H1 (cell line): Measurements from ENCODE around the gene FXYD7. TPM values are rescaled to one million over a fixed set of nuclear protein-coding genes. Genes with fewer than 3 reads are reported as not detected.
A peak's percentile ranks its signal among the peaks of the same experiment; 100 is the strongest.

ENCODE experiments used
- CTCF ChIA-PET: fragments of 300-600 bp; sonication (Branson Sonifier 250); formaldehyde crosslinking; loops from one replicate; lab custom pipeline; 2021; ENCODE audit not compliant: partially characterized antibody; lab: Charles Lee
- POLR2A ChIA-PET: fragments of 300-600 bp; sonication (Branson Sonifier 250); formaldehyde crosslinking; loops from one replicate; lab custom pipeline; 2021; ENCODE audit warnings: inconsistent platforms; ENCODE audit not compliant: partially characterized antibody; lab: Charles Lee
- DNase-seq, 2 experiments: peaks; one replicate each; pipeline versions ENCODE4 v3.0.0 to v3.0.0-alpha.2; 2010 to 2022; ENCODE audit warnings: low spot score in 2 of 2, low read depth in 1 of 2, mixed read lengths in 1 of 2
- FAIRE-seq: peaks from 2 replicates; lab custom pipeline; 2011; peaks lifted over from hg19 to GRCh38; lab: Jason Lieb, UNC
- H2AFZ ChIP-seq: 2 replicates; pipeline ENCODE4 v1.8.1; 2012; ENCODE audit warnings: low read length, inconsistent platforms
- H2AK5ac ChIP-seq: 2 replicates; pipeline ENCODE4 v1.6.1; 2013; ENCODE audit warnings: low read depth, low read length
- H2BK120ac ChIP-seq: replicated peaks from 2 replicates; pipeline ENCODE3; 2013; ENCODE audit warnings: low read depth, low read length, inconsistent platforms
- H2BK12ac ChIP-seq: 2 replicates; pipeline ENCODE4 v1.6.1; 2013; ENCODE audit warnings: low read depth, low read length
- H2BK15ac ChIP-seq: 2 replicates; pipeline ENCODE4 v1.6.1; 2013; ENCODE audit warnings: low read length
- H2BK20ac ChIP-seq: 2 replicates; pipeline ENCODE4 v1.6.1; 2013; ENCODE audit warnings: low read length
- H2BK5ac ChIP-seq: 2 replicates; pipeline ENCODE4 v1.6.1; 2013; ENCODE audit warnings: low read depth, low read length
- H3K14ac ChIP-seq: 2 replicates; pipeline ENCODE4 v1.6.1; 2013; ENCODE audit warnings: inconsistent platforms; ENCODE audit not compliant: insufficient read length
- H3K18ac ChIP-seq: 2 replicates; pipeline ENCODE4 v1.6.1; 2013; ENCODE audit warnings: low read length; ENCODE audit errors: extremely low read depth
- H3K23ac ChIP-seq: 2 replicates; pipeline ENCODE4 v1.6.1; 2013; ENCODE audit warnings: inconsistent platforms; ENCODE audit not compliant: insufficient read length
- H3K23me2 ChIP-seq: 2 replicates; pipeline ENCODE4 v1.6.1; 2013; ENCODE audit warnings: low read depth, low read length
- H3K27ac ChIP-seq: 2 replicates; pipeline ENCODE4 v1.6.1; 2011; ENCODE audit warnings: low read depth, low read length, inconsistent platforms
- H3K27me3 ChIP-seq, 4 experiments: replicated peaks in 1 of 4; 1 replicate in 1 of 4; 2 replicates in 3 of 4; pipeline versions ENCODE4 v1.6.1 to v1.8.1; 2011 to 2013; ENCODE audit warnings: low read length in 3 of 4, mild to moderate bottlenecking in 3 of 4, inconsistent platforms in 2 of 4, mixed read lengths in 2 of 4, moderate library complexity in 1 of 4; ENCODE audit not compliant: control insufficient read depth in 3 of 4, insufficient read depth in 3 of 4; ENCODE audit errors: extremely low read depth in 1 of 4
- H3K36me3 ChIP-seq, 4 experiments: 2 replicates each; pipeline versions ENCODE4 v1.6.1 to v1.8.1; 2011 to 2013; ENCODE audit warnings: mild to moderate bottlenecking in 4 of 4, low read length in 3 of 4, moderate library complexity in 2 of 4, control low read depth in 1 of 4, inconsistent platforms in 1 of 4; ENCODE audit not compliant: insufficient read depth in 4 of 4, control insufficient read depth in 2 of 4
- H3K4ac ChIP-seq: replicated peaks from 2 replicates; pipeline ENCODE3; 2013; ENCODE audit warnings: low read length, low read depth, mixed read lengths, inconsistent platforms; ENCODE audit not compliant: insufficient read length
- H3K4me1 ChIP-seq, 4 experiments: replicated peaks in 1 of 4; 1 replicate in 1 of 4; 2 replicates in 3 of 4; pipeline versions ENCODE4 v1.6.1 to v1.8.1; 2011 to 2013; ENCODE audit warnings: low read length in 3 of 4, inconsistent platforms in 2 of 4, mixed read lengths in 1 of 4; ENCODE audit not compliant: insufficient read depth in 4 of 4, control insufficient read depth in 3 of 4
- H3K4me2 ChIP-seq, 2 experiments: 2 replicates each; pipeline versions ENCODE4 v1.6.1 to v1.8.1; 2011 to 2013; ENCODE audit warnings: low read depth in 2 of 2, low read length in 2 of 2, control low read depth in 1 of 2, inconsistent platforms in 1 of 2, mild to moderate bottlenecking in 1 of 2; ENCODE audit not compliant: insufficient read depth in 1 of 2
- H3K4me3 ChIP-seq, 4 experiments: fragments of 200-600, 300-600 bp in 1 of 4; sonication (generic), shearing (Covaris generic), sonication (Bioruptor Twin) in 1 of 4; 2 replicates each; pipeline versions ENCODE4 v1.5.1 to v1.8.1; 2011 to 2016; ENCODE audit warnings: low read length in 4 of 4, low read depth in 3 of 4, control low read depth in 2 of 4, inconsistent platforms in 2 of 4, mild to moderate bottlenecking in 2 of 4, mixed read lengths in 1 of 4, moderate library complexity in 1 of 4; ENCODE audit not compliant: insufficient read depth in 2 of 4; ENCODE audit errors: extremely low read depth in 1 of 4
- H3K56ac ChIP-seq: replicated peaks from 2 replicates; pipeline ENCODE3; 2013; ENCODE audit warnings: low read depth, mild to moderate bottlenecking, mixed read lengths, low read length, inconsistent platforms; ENCODE audit not compliant: insufficient read length
- H3K79me1 ChIP-seq: 2 replicates; pipeline ENCODE4 v1.6.1; 2013; ENCODE audit warnings: low read depth, low read length, control low read depth
- H3K79me2 ChIP-seq, 2 experiments: 2 replicates each; pipeline versions ENCODE4 v1.6.1 to v1.8.1; 2012 to 2013; ENCODE audit warnings: low read length in 2 of 2, mild to moderate bottlenecking in 2 of 2, inconsistent platforms in 1 of 2; ENCODE audit not compliant: insufficient read depth in 2 of 2, control insufficient read depth in 1 of 2
- H3K9ac ChIP-seq, 4 experiments: replicated peaks in 1 of 4; 1 replicate in 1 of 4; 2 replicates in 3 of 4; pipeline versions ENCODE4 v1.6.1 to v1.8.1; 2011 to 2013; ENCODE audit warnings: low read depth in 3 of 4, low read length in 3 of 4, control low read depth in 2 of 4, mild to moderate bottlenecking in 2 of 4, moderate library complexity in 2 of 4, inconsistent platforms in 1 of 4; ENCODE audit errors: extremely low read depth in 1 of 4
- H3K9me3 ChIP-seq, 2 experiments: 2 replicates each; pipeline versions ENCODE4 v1.6.1 to v1.8.1; 2012 to 2013; ENCODE audit warnings: mild to moderate bottlenecking in 2 of 2, moderate library complexity in 2 of 2, control low read depth in 1 of 2, inconsistent platforms in 1 of 2, low read depth in 1 of 2, low read length in 1 of 2, mixed read lengths in 1 of 2; ENCODE audit not compliant: insufficient read depth in 2 of 2
- H4K20me1 ChIP-seq, 2 experiments: replicated peaks in 1 of 2; 2 replicates each; pipeline versions ENCODE3 to v1.8.1; 2011 to 2013; ENCODE audit warnings: inconsistent platforms in 2 of 2, low read length in 2 of 2, mild to moderate bottlenecking in 1 of 2; ENCODE audit not compliant: insufficient read depth in 2 of 2, control insufficient read depth in 1 of 2
- H4K5ac ChIP-seq: 2 replicates; pipeline ENCODE4 v1.6.1; 2013; ENCODE audit warnings: low read length, low read depth, mixed read lengths, inconsistent platforms; ENCODE audit not compliant: insufficient read length
- H4K8ac ChIP-seq: 2 replicates; pipeline ENCODE4 v1.8.0; 2013; ENCODE audit warnings: mild to moderate bottlenecking, moderate library complexity, low read length, inconsistent platforms; ENCODE audit not compliant: insufficient read depth; ENCODE audit errors: extremely low read depth
- H4K91ac ChIP-seq: replicated peaks from 2 replicates; pipeline ENCODE3; 2013; ENCODE audit warnings: low read length, mixed read lengths, inconsistent platforms; ENCODE audit not compliant: insufficient read length
- E2F6 ChIP-seq: IDR thresholded peaks from 2 replicates; pipeline ENCODE4 v1.6.1; 2012; ENCODE audit warnings: inconsistent platforms
- JUND ChIP-seq: IDR thresholded peaks from 2 replicates; pipeline ENCODE4 v1.6.1; 2011; ENCODE audit warnings: mild to moderate bottlenecking, improper control_type of control experiment, low read length
- KDM4A ChIP-seq: IDR thresholded peaks from one replicate; pipeline ENCODE4 v1.7.1; 2012; ENCODE audit warnings: low read depth, mild to moderate bottlenecking, moderate library complexity, low read length, inconsistent platforms; ENCODE audit not compliant: severe bottlenecking
- NANOG ChIP-seq: IDR thresholded peaks from 2 replicates; pipeline ENCODE4 v1.6.1; 2011; ENCODE audit warnings: low read length, low read depth, mild to moderate bottlenecking, inconsistent platforms; ENCODE audit not compliant: insufficient read depth, poor library complexity, severe bottlenecking
- PHF8 ChIP-seq: fragments of 200-600 bp; sonication (generic); conservative IDR thresholded peaks from 2 replicates; pipeline ENCODE4 v1.7.1; 2012; ENCODE audit warnings: low read depth, mild to moderate bottlenecking, inconsistent platforms, low read length, moderate library complexity
- SIN3A ChIP-seq, 2 experiments: IDR thresholded peaks in 1 of 2; conservative IDR thresholded peaks in 1 of 2; 2 replicates each; pipeline ENCODE4 v1.6.1; 2011 to 2012; ENCODE audit warnings: low read length in 2 of 2, improper control_type of control experiment in 1 of 2, low read depth in 1 of 2, mild to moderate bottlenecking in 1 of 2
- TAF1 ChIP-seq: IDR thresholded peaks from 2 replicates; pipeline ENCODE4 v1.6.1; 2011; ENCODE audit warnings: mild to moderate bottlenecking, low read depth, low read length
- WGBS, 2 experiments: shearing (Covaris generic) in 1 of 2; methylation state at CpG; one replicate each; pipeline versions ENCODE4 v1.1.6 to v1.1.7; 2013 to 2015; ENCODE audit warnings: low lambda C conversion rate in 2 of 2, mixed read lengths in 2 of 2, inconsistent platforms in 1 of 2, low coverage in 1 of 2, missing lambda C conversion rate in 1 of 2; ENCODE audit not compliant: insufficient replicate concordance in 2 of 2, insufficient coverage in 1 of 2, insufficient read length in 1 of 2; ENCODE audit errors: extremely low coverage in 1 of 2, missing lambda C conversion rate in 1 of 2; 5-methylcytosine and 5-hydroxymethylcytosine counted together
- polyA plus RNA-seq, 7 experiments: library from polyadenylated mRNA; depleted of rRNA in 3 of 7; stranded (reverse) in 5 of 7; unstranded in 2 of 7; fragments of >200 nt in 5 of 7; fragments of 200-250 nt in 2 of 7; gene quantifications; 1 replicate in 5 of 7; 2 replicates in 1 of 7; 4 replicates in 1 of 7; pipeline versions ENCODE4 v1.2.1 to v1.2.3, GENCODE V29; 2011 to 2013; ENCODE audit warnings: missing spikeins in 2 of 7, mixed read lengths in 2 of 7
- total RNA-seq: library from RNA; stranded (reverse); fragmentation: NEBNext Ultra II Directional; extraction: Animal tissue kit (Norgen Biotek cat#: 25700); gene quantifications from 2 replicates; pipeline ENCODE4 v1.2.1, GENCODE V29; 2021

The FXYD7 gene
- total and polyA plus RNA-seq, 2 of the 8 experiments (the other 6 are each of a cell fraction or from before 2014, with no cell fraction given) = 12.1 to 14.3 TPM

- peak within 1 kb of the TSS; percentile 82 to 91 for H3K4me2 ChIP-seq
- peak within 1 kb of the TSS; percentile 15; the same call in 1 of the 2 replicates for H2BK20ac ChIP-seq
- H3K56ac ChIP-seq = peak within 1 kb of the TSS; percentile 63
- peak within 1 kb of the TSS in 3 of 4 experiments; percentile 31 to 42 (median 34); a peak in 5 of 7 replicates for H3K9ac ChIP-seq
- no peaks in the 10 kb centered on the region for H3K9me3 ChIP-seq
- H3K14ac ChIP-seq = peak within 1 kb of the TSS; percentile 13
- peak within 1 kb of the TSS; percentile 86; the same call in 1 of the 2 replicates for H2BK12ac ChIP-seq
- peaks cover 6% of the 10 kb centered on the region for H3K79me1 ChIP-seq
- peak within 1 kb of the TSS; percentile 77; the same call in 1 of the 2 replicates for H2BK15ac ChIP-seq
- no peak within 1 kb of the TSS for H2AK5ac ChIP-seq
- POLR2A ChIA-PET = interaction anchor here (0.7 to 5.6 kb wide), 16 partner anchors 9 to 113 kb away, joined by 3 to 67 read pairs (median 6); partner anchors contain the start of genes FXYD7, LGI4 and USF2
- H4K91ac ChIP-seq = peak within 1 kb of the TSS; percentile 92
- FAIRE-seq = no peak
- WGBS, 2 experiments = 2% methylated on average over 46 of the region's 49 CpGs; no CpG with 5 or more reads in 1 of the 2 experiments
- peaks cover 1 to 5% of the 10 kb centered on the region in 2 experiments for H4K20me1 ChIP-seq
- peak within 1 kb of the TSS; percentile 89; the same call in 1 of the 2 replicates for H2BK5ac ChIP-seq
- H3K18ac ChIP-seq = peak within 1 kb of the TSS; percentile 95
- H3K4me3 ChIP-seq = peak within 1 kb of the TSS; percentile 68 to 80 (median 74)
- peaks cover 0 to 11% of the 10 kb centered on the region in 2 experiments; a peak in 1 of 4 replicates for H3K79me2 ChIP-seq
- H3K23me2 ChIP-seq = peaks cover 9% of the 10 kb centered on the region; the same call in 1 of the 2 replicates
- peak within 1 kb of the TSS; percentile 21; the same call in 1 of the 2 replicates for H3K27ac ChIP-seq
- peak within 1 kb of the TSS; percentile 78 for H4K8ac ChIP-seq
- H3K36me3 ChIP-seq = peaks cover 2 to 20% (median 10%) of the 10 kb centered on the region in 4 experiments; a peak in 6 of 8 replicates
- DNase-seq = peak in 1 of 2 experiments; percentile 72
- peak within 1 kb of the TSS; percentile 57 for H2BK120ac ChIP-seq
- H3K4ac ChIP-seq = peak within 1 kb of the TSS; percentile 69
- peaks cover 0 to 5% (median 3%) of the 10 kb centered on the region in 4 experiments; a peak in 3 of 7 replicates for H3K27me3 ChIP-seq
- H4K5ac ChIP-seq = peak within 1 kb of the TSS; percentile 78
- peak within 1 kb of the TSS; percentile 38; the same call in 1 of the 2 replicates for H2AFZ ChIP-seq
- no peak within 1 kb of the TSS for H3K23ac ChIP-seq
- CTCF ChIA-PET = interaction anchor here (0.5 to 4.3 kb wide), 28 partner anchors 8 to 1445 kb away, joined by 3 to 60 read pairs (median 6); partner anchors contain the start of gene FXYD7
- H3K4me1 ChIP-seq = peaks cover 4 to 28% (median 19%) of the 10 kb centered on the region in 4 experiments
- TF ChIP-seq SIN3A (conservative IDR thresholded peaks at IDR 0.05 in 1 of 2, IDR thresholded peaks at IDR 0.05 in 1 of 2; ENCODE audit: low read depth in 1 of 2, low read length in 2 of 2) (0 out of 4 replicates have a peak, but pooled peaks of 1 of the 2 experiments have one; percentile 31), KDM4A (peak; percentile 60), PHF8 (peak; percentile 43; the same call in 1 of the 2 replicates), E2F6 (peak; percentile 16; the same call in 1 of the 2 replicates), TAF1 (peak; percentile 12; the same call in 1 of the 2 replicates), NANOG (no peak), JUND (no peak)
Observed at GRCh38 chr19:35154525-35155406, 11.7 kb downstream of the FXYD7 start, which contains the start of gene FXYD5. TSS of gene FXYD5 (plus strand) at chr19:35154735. CDS start at chr19:35155551, 816 bp downstream.
